Mesenchymal stem cell (in vitro differentiated cells and primary cell): ENCODE data around the gene CTNNA1.
A peak's percentile ranks its signal among the peaks of the same experiment; 100 is the strongest.

Source experiments
- DNase-seq: peaks from one replicate; pipeline ENCODE4 v3.0.0-alpha.2; 2013
- H2AFZ ChIP-seq: one replicate; pipeline ENCODE4 v1.6.1; 2013; ENCODE audit warnings: low read depth, mild to moderate bottlenecking, control low read depth, inconsistent platforms, low read length, moderate library complexity
- H2AK5ac ChIP-seq: 2 replicates; pipeline ENCODE4 v1.6.1; 2013; ENCODE audit warnings: low read length, moderate library complexity, mild to moderate bottlenecking, inconsistent platforms; ENCODE audit not compliant: severe bottlenecking
- H2BK120ac ChIP-seq: one replicate; pipeline ENCODE4 v1.6.1; 2013; ENCODE audit warnings: low read depth, mild to moderate bottlenecking, inconsistent platforms, low read length, moderate library complexity
- H2BK12ac ChIP-seq, 2 experiments: one replicate each; pipeline ENCODE4 v1.6.1; 2013; ENCODE audit warnings: inconsistent platforms in 2 of 2, low read length in 2 of 2, mild to moderate bottlenecking in 2 of 2, moderate library complexity in 2 of 2, control low read depth in 1 of 2
- H2BK15ac ChIP-seq: one replicate; pipeline ENCODE4 v1.6.1; 2013; ENCODE audit warnings: mild to moderate bottlenecking, low read depth, inconsistent platforms; ENCODE audit not compliant: poor library complexity, severe bottlenecking
- H2BK5ac ChIP-seq: 2 replicates; pipeline ENCODE4 v1.6.1; 2013; ENCODE audit warnings: low read depth, mild to moderate bottlenecking, low read length, control low read depth, inconsistent platforms; ENCODE audit not compliant: poor library complexity, severe bottlenecking
- H3K14ac ChIP-seq, 2 experiments: one replicate each; pipeline ENCODE4 v1.6.1; 2013; ENCODE audit warnings: inconsistent platforms in 2 of 2, low read length in 2 of 2, control low read depth in 1 of 2, mild to moderate bottlenecking in 1 of 2, moderate library complexity in 1 of 2
- H3K18ac ChIP-seq, 2 experiments: one replicate each; pipeline ENCODE4 v1.6.1; 2013; ENCODE audit warnings: inconsistent platforms in 2 of 2, low read length in 2 of 2, control low read depth in 1 of 2, low read depth in 1 of 2, mild to moderate bottlenecking in 1 of 2
- H3K23ac ChIP-seq, 2 experiments: one replicate each; pipeline ENCODE4 v1.6.1; 2013; ENCODE audit warnings: inconsistent platforms in 2 of 2, low read length in 2 of 2, mild to moderate bottlenecking in 2 of 2, moderate library complexity in 2 of 2, control low read depth in 1 of 2
- H3K27ac ChIP-seq: 2 replicates; pipeline ENCODE4 v1.5.1; 2013; ENCODE audit warnings: mild to moderate bottlenecking, moderate library complexity, low read length, control low read depth, inconsistent platforms; ENCODE audit not compliant: poor library complexity, severe bottlenecking
- H3K27me3 ChIP-seq, 2 experiments: 2 replicates each; pipeline versions ENCODE4 v1.6.1 to v1.7.0; 2013; ENCODE audit warnings: low read length in 2 of 2, mild to moderate bottlenecking in 2 of 2, moderate library complexity in 2 of 2, control low read depth in 1 of 2, inconsistent platforms in 1 of 2; ENCODE audit not compliant: control insufficient read depth in 1 of 2, insufficient read depth in 1 of 2
- H3K36me3 ChIP-seq, 2 experiments: 2 replicates each; pipeline versions ENCODE4 v1.6.1 to v1.7.0; 2013; ENCODE audit warnings: low read length in 2 of 2, control low read depth in 1 of 2, inconsistent platforms in 1 of 2, low read depth in 1 of 2, mild to moderate bottlenecking in 1 of 2; ENCODE audit not compliant: insufficient read depth in 2 of 2, control insufficient read depth in 1 of 2
- H3K4ac ChIP-seq, 2 experiments: one replicate each; pipeline ENCODE4 v1.6.1; 2013; ENCODE audit warnings: inconsistent platforms in 2 of 2, low read length in 2 of 2, mild to moderate bottlenecking in 2 of 2, moderate library complexity in 2 of 2, control low read depth in 1 of 2, low read depth in 1 of 2
- H3K4me1 ChIP-seq: 2 replicates; pipeline ENCODE4 v1.6.1; 2013; ENCODE audit warnings: low read depth, low read length, control low read depth; ENCODE audit not compliant: control insufficient read depth, insufficient read depth
- H3K4me2 ChIP-seq: 2 replicates; pipeline ENCODE4 v1.6.1; 2013; ENCODE audit warnings: low read length, mild to moderate bottlenecking, inconsistent platforms; ENCODE audit not compliant: poor library complexity, severe bottlenecking
- H3K4me3 ChIP-seq, 2 experiments: 2 replicates each; pipeline versions ENCODE4 v1.5.1 to v1.7.0; 2013; ENCODE audit warnings: low read length in 2 of 2, mild to moderate bottlenecking in 2 of 2, control low read depth in 1 of 2, low read depth in 1 of 2; ENCODE audit not compliant: insufficient read depth in 1 of 2
- H3K79me1 ChIP-seq: replicated peaks from 2 replicates; pipeline ENCODE4 v1.6.1; 2013; ENCODE audit warnings: mild to moderate bottlenecking, control low read depth, low read length, inconsistent platforms; ENCODE audit not compliant: poor library complexity, severe bottlenecking
- H3K9ac ChIP-seq: 2 replicates; pipeline ENCODE4 v1.7.0; 2013; ENCODE audit warnings: mild to moderate bottlenecking, low read length, moderate library complexity
- H3K9me3 ChIP-seq: 2 replicates; pipeline ENCODE4 v1.7.0; 2013; ENCODE audit warnings: mild to moderate bottlenecking, low read length; ENCODE audit not compliant: control insufficient read depth
- H4K8ac ChIP-seq: one replicate; pipeline ENCODE4 v1.6.1; 2013; ENCODE audit warnings: inconsistent platforms, mild to moderate bottlenecking, low read length, moderate library complexity
- H4K91ac ChIP-seq: one replicate; pipeline ENCODE4 v1.6.1; 2013; ENCODE audit warnings: mild to moderate bottlenecking, low read length, inconsistent platforms
- WGBS: methylation state at CpG from one replicate; pipeline ENCODE4 v1.1.7; 2013; ENCODE audit warnings: mixed read lengths; 5-methylcytosine and 5-hydroxymethylcytosine counted together

The CTNNA1 gene

GRCh38 chr5:138895918-138896317 is 142.7 kb downstream of the CTNNA1 start:
- H3K9me3 ChIP-seq: peaks cover 1% of the 10 kb centered on the region
- H2BK15ac ChIP-seq: no peak overlapping the region
- no peak overlapping the region for H4K8ac ChIP-seq
- no peak overlapping the region for H2BK5ac ChIP-seq
- no peak overlapping the region for H3K14ac ChIP-seq
- no peak overlapping the region for H2AK5ac ChIP-seq
- no peak overlapping the region for H2BK12ac ChIP-seq
- DNase-seq: no peak
- H4K91ac ChIP-seq: no peak overlapping the region
- peaks cover 13 to 59% of the 10 kb centered on the region in 2 experiments for H3K36me3 ChIP-seq
- no peak overlapping the region for H2BK120ac ChIP-seq
- no peaks in the 10 kb centered on the region for H3K4me1 ChIP-seq
- H3K9ac ChIP-seq: no peak overlapping the region
- H3K4ac ChIP-seq: no peak overlapping the region
- no peak overlapping the region for H2AFZ ChIP-seq
- H3K18ac ChIP-seq: no peak overlapping the region
- H3K79me1 ChIP-seq: peaks cover 22% of the 10 kb centered on the region
- no peak overlapping the region for H3K23ac ChIP-seq
- WGBS: no CpG with 5 or more reads among the region's 1 CpG
- no peak overlapping the region for H3K4me2 ChIP-seq
- no peak overlapping the region for H3K27ac ChIP-seq
- no peak overlapping the region for H3K4me3 ChIP-seq
- no peaks in the 10 kb centered on the region for H3K27me3 ChIP-seq

- H3K9ac ChIP-seq: no peak overlapping the region
- H2AK5ac ChIP-seq: no peak overlapping the region
- H3K27me3 ChIP-seq: no peaks in the 10 kb centered on the region
- no peak overlapping the region for H4K91ac ChIP-seq
- H3K4ac ChIP-seq: no peak overlapping the region
- no peak overlapping the region for H3K4me2 ChIP-seq
- H3K27ac ChIP-seq: no peak overlapping the region
- no peak overlapping the region for H2BK12ac ChIP-seq
- H3K14ac ChIP-seq: no peak overlapping the region
- H3K36me3 ChIP-seq: peaks cover 12 to 56% of the 10 kb centered on the region in 2 experiments
- no peak overlapping the region for H2AFZ ChIP-seq
- H2BK120ac ChIP-seq: no peak overlapping the region
- H2BK5ac ChIP-seq: no peak overlapping the region
- no peak overlapping the region for H3K4me3 ChIP-seq
- WGBS: no CpG with 5 or more reads among the region's 1 CpG
- no peak overlapping the region for H3K23ac ChIP-seq
- H3K4me1 ChIP-seq: peaks cover 8% of the 10 kb centered on the region
- H3K79me1 ChIP-seq: peaks cover 22% of the 10 kb centered on the region
- H2BK15ac ChIP-seq: no peak overlapping the region
- DNase-seq: no peak
- H3K18ac ChIP-seq: no peak overlapping the region
- H3K9me3 ChIP-seq: no peaks in the 10 kb centered on the region
- H4K8ac ChIP-seq: no peak overlapping the region
These were observed 145.1 kb downstream of the CTNNA1 start for GRCh38 chr5:138898299-138898698.

- peaks cover 12 to 60% of the 10 kb centered on the region in 2 experiments for H3K36me3 ChIP-seq
- WGBS: 85% methylated on average over 2 of the region's 2 CpGs
- H4K8ac ChIP-seq: no peak overlapping the region
- H2BK120ac ChIP-seq: no peak overlapping the region
- H3K4ac ChIP-seq: no peak overlapping the region
- no peak overlapping the region for H2BK12ac ChIP-seq
- no peak overlapping the region for H3K4me3 ChIP-seq
- no peaks in the 10 kb centered on the region for H3K9me3 ChIP-seq
- H2BK15ac ChIP-seq: no peak overlapping the region
- H2BK5ac ChIP-seq: no peak overlapping the region
- peaks cover 8% of the 10 kb centered on the region for H3K4me1 ChIP-seq
- H3K9ac ChIP-seq: no peak overlapping the region
- H2AFZ ChIP-seq: no peak overlapping the region
- no peak for DNase-seq
- H3K27me3 ChIP-seq: no peaks in the 10 kb centered on the region
- no peak overlapping the region for H4K91ac ChIP-seq
- H3K14ac ChIP-seq: no peak overlapping the region
- no peak overlapping the region for H3K18ac ChIP-seq
- H3K79me1 ChIP-seq: peaks cover 21% of the 10 kb centered on the region
- H3K23ac ChIP-seq: no peak overlapping the region
- no peak overlapping the region for H2AK5ac ChIP-seq
- H3K27ac ChIP-seq: no peak overlapping the region
- H3K4me2 ChIP-seq: no peak overlapping the region
These were observed 145.5 kb downstream of the CTNNA1 start for GRCh38 chr5:138898742-138899141.

GRCh38 chr5:138900281-138900965 is 147.2 kb downstream of the CTNNA1 start:
- Histone ChIP-seq H3K4ac (no peak overlapping the region), H3K18ac (peak overlapping the region in 1 of 2 experiments; percentile 66)
- 6% methylated on average over 2 of the region's 6 CpGs for WGBS

More at GRCh38 chr5:138900281-138900965, 147.2 kb downstream of the CTNNA1 start:
- Histone ChIP-seq H3K27ac (peak overlapping the region; percentile 90), H3K9ac (no peak overlapping the region), H3K27me3 (no peaks in the 10 kb centered on the region), H2AK5ac (no peak overlapping the region), H2BK120ac (no peak overlapping the region), H2BK15ac (no peak overlapping the region), H3K9me3 (no peaks in the 10 kb centered on the region), H2BK12ac (no peak overlapping the region), H3K4me2 (peak overlapping the region; percentile 31), H3K23ac (no peak overlapping the region), H2AFZ (no peak overlapping the region), H2BK5ac (peak overlapping the region; percentile 46), H4K8ac (no peak overlapping the region), H3K79me1 (peaks cover 12% of the 10 kb centered on the region), H3K14ac (no peak overlapping the region), H4K91ac (no peak overlapping the region), H3K36me3 (peaks cover 12 to 65% of the 10 kb centered on the region in 2 experiments), H3K4me3 (no peak overlapping the region), H3K4me1 (peaks cover 11% of the 10 kb centered on the region)
- peak; percentile 84 for DNase-seq
